Trophoblast cell (in vitro differentiated cells and primary cell): ENCODE data around the gene CCNY.

Experiments used
- DNase-seq, 2 donors: peaks; one replicate each; pipeline ENCODE4 v3.0.0-alpha.2; 2016
- H2AFZ ChIP-seq: 2 replicates; pipeline ENCODE4 v1.6.1; 2013; ENCODE audit warnings: low read length, moderate library complexity, mild to moderate bottlenecking; ENCODE audit not compliant: insufficient read depth, poor library complexity
- H2AK5ac ChIP-seq: 2 replicates; pipeline ENCODE4 v1.6.1; 2013; ENCODE audit warnings: mild to moderate bottlenecking, low read length
- H2BK120ac ChIP-seq: 2 replicates; pipeline ENCODE4 v1.6.1; 2013; ENCODE audit warnings: low read length, mild to moderate bottlenecking, moderate library complexity; ENCODE audit not compliant: insufficient read depth, poor library complexity
- H2BK12ac ChIP-seq: 2 replicates; pipeline ENCODE4 v1.6.1; 2013; ENCODE audit warnings: mild to moderate bottlenecking, low read length, moderate library complexity
- H2BK5ac ChIP-seq: 2 replicates; pipeline ENCODE4 v1.6.1; 2013; ENCODE audit warnings: low read length, low read depth, moderate library complexity, mild to moderate bottlenecking; ENCODE audit not compliant: poor library complexity
- H3K14ac ChIP-seq: 2 replicates; pipeline ENCODE4 v1.6.1; 2013; ENCODE audit warnings: mild to moderate bottlenecking, low read length
- H3K18ac ChIP-seq: 2 replicates; pipeline ENCODE4 v1.6.1; 2013; ENCODE audit warnings: mild to moderate bottlenecking, low read length
- H3K23ac ChIP-seq: 2 replicates; pipeline ENCODE4 v1.6.1; 2013; ENCODE audit warnings: low read length
- H3K27ac ChIP-seq: 2 replicates; pipeline ENCODE4 v1.5.1; 2013; ENCODE audit warnings: low read depth, mild to moderate bottlenecking, inconsistent platforms, low read length, moderate library complexity
- H3K27me3 ChIP-seq: 2 replicates; pipeline ENCODE4 v1.6.1; 2013; ENCODE audit warnings: inconsistent platforms, mild to moderate bottlenecking, low read length, moderate library complexity; ENCODE audit not compliant: insufficient read depth
- H3K36me3 ChIP-seq, 2 experiments: 1 replicate in 1 of 2; 2 replicates in 1 of 2; pipeline ENCODE4 v1.6.1; 2013; ENCODE audit warnings: low read length in 2 of 2, mild to moderate bottlenecking in 2 of 2, moderate library complexity in 1 of 2; ENCODE audit not compliant: insufficient read depth in 2 of 2, control insufficient read depth in 1 of 2
- H3K4ac ChIP-seq: 2 replicates; pipeline ENCODE4 v1.6.1; 2013; ENCODE audit warnings: low read depth, mild to moderate bottlenecking, low read length, moderate library complexity
- H3K4me1 ChIP-seq, 2 experiments: 1 replicate in 1 of 2; 2 replicates in 1 of 2; pipeline ENCODE4 v1.6.1; 2013; ENCODE audit warnings: low read length in 2 of 2, mild to moderate bottlenecking in 2 of 2, moderate library complexity in 1 of 2; ENCODE audit not compliant: insufficient read depth in 2 of 2, control insufficient read depth in 1 of 2
- H3K4me2 ChIP-seq: 2 replicates; pipeline ENCODE4 v1.6.1; 2013; ENCODE audit warnings: inconsistent platforms, mild to moderate bottlenecking, low read length, moderate library complexity
- H3K4me3 ChIP-seq: 2 replicates; pipeline ENCODE4 v1.5.1; 2013; ENCODE audit warnings: mild to moderate bottlenecking, low read depth, low read length, inconsistent platforms
- H3K79me1 ChIP-seq: one replicate; pipeline ENCODE4 v1.6.1; 2013; ENCODE audit warnings: low read length
- H3K79me2 ChIP-seq: 2 replicates; pipeline ENCODE4 v1.6.1; 2013; ENCODE audit warnings: low read length, mild to moderate bottlenecking; ENCODE audit not compliant: control insufficient read depth, insufficient read depth, poor library complexity
- H3K9ac ChIP-seq: 2 replicates; pipeline ENCODE4 v1.6.1; 2013; ENCODE audit warnings: mild to moderate bottlenecking, low read length
- H3K9me3 ChIP-seq: 2 replicates; pipeline ENCODE4 v1.6.1; 2013; ENCODE audit warnings: low read depth, mild to moderate bottlenecking, control low read depth, inconsistent platforms, low read length; ENCODE audit not compliant: insufficient read depth
- H4K12ac ChIP-seq: 2 replicates; pipeline ENCODE4 v1.6.1; 2013; ENCODE audit warnings: low read depth, mild to moderate bottlenecking, low read length, moderate library complexity
- H4K8ac ChIP-seq: 2 replicates; pipeline ENCODE4 v1.6.1; 2013; ENCODE audit warnings: low read depth, mild to moderate bottlenecking, low read length, moderate library complexity
- H4K91ac ChIP-seq: one replicate; pipeline ENCODE4 v1.6.1; 2013; ENCODE audit warnings: low read depth, mild to moderate bottlenecking, low read length, moderate library complexity
- WGBS: extraction: QIAGEN DNeasy Blood & Tissue Kit; methylation state at CpG from one replicate; pipeline ENCODE4 v1.1.7; 2013; ENCODE audit warnings: missing lambda C conversion rate; ENCODE audit not compliant: insufficient read length, insufficient coverage; ENCODE audit errors: extremely low coverage; 5-methylcytosine and 5-hydroxymethylcytosine counted together

The CCNY gene

GRCh38 chr10:35577926-35578617, 241.8 kb downstream of the CCNY start:
- DNase-seq = no peak

GRCh38 chr10:35578618-35578956, 242.3 kb downstream of the CCNY start:
- H4K8ac ChIP-seq = no peak overlapping the region
- peaks cover 6% of the 10 kb centered on the region in 2 experiments for H3K4me1 ChIP-seq
- H3K79me1 ChIP-seq = no peaks in the 10 kb centered on the region
- no peak overlapping the region for H3K18ac ChIP-seq
- DNase-seq = no peak
- H3K4ac ChIP-seq = no peak overlapping the region
- H3K14ac ChIP-seq = no peak overlapping the region
- H2BK12ac ChIP-seq = no peak overlapping the region
- no peaks in the 10 kb centered on the region for H3K27me3 ChIP-seq
- no peak overlapping the region for H2AK5ac ChIP-seq
- WGBS = no CpG with 5 or more reads among the region's 4 CpGs
- H3K36me3 ChIP-seq = peaks cover 3 to 5% of the 10 kb centered on the region in 2 experiments
- no peak overlapping the region for H2BK5ac ChIP-seq
- no peak overlapping the region for H4K12ac ChIP-seq
- no peak overlapping the region for H3K9ac ChIP-seq
- H4K91ac ChIP-seq = no peak overlapping the region
- H3K79me2 ChIP-seq = no peaks in the 10 kb centered on the region
- no peak overlapping the region for H3K4me2 ChIP-seq
- no peak overlapping the region for H2BK120ac ChIP-seq
- H3K23ac ChIP-seq = no peak overlapping the region
- H3K9me3 ChIP-seq = peaks cover 1% of the 10 kb centered on the region
- H3K27ac ChIP-seq = no peak overlapping the region
- H2AFZ ChIP-seq = no peak overlapping the region
- no peak overlapping the region for H3K4me3 ChIP-seq

More at GRCh38 chr10:35577926-35578617, 241.8 kb downstream of the CCNY start:
- Histone ChIP-seq H3K9ac (no peak overlapping the region), H4K12ac (no peak overlapping the region), H2BK5ac (no peak overlapping the region), H3K4me1 (peaks cover 6% of the 10 kb centered on the region in 2 experiments), H3K79me1 (no peaks in the 10 kb centered on the region), H3K18ac (no peak overlapping the region), H4K8ac (no peak overlapping the region), H3K4ac (no peak overlapping the region), H3K14ac (no peak overlapping the region), H3K36me3 (peaks cover 3 to 5% of the 10 kb centered on the region in 2 experiments), H2BK12ac (no peak overlapping the region), H2AK5ac (no peak overlapping the region), H3K27ac (no peak overlapping the region), H2BK120ac (no peak overlapping the region), H3K27me3 (no peaks in the 10 kb centered on the region), H3K79me2 (no peaks in the 10 kb centered on the region), H3K23ac (no peak overlapping the region), H4K91ac (no peak overlapping the region), H3K4me3 (no peak overlapping the region), H3K9me3 (peaks cover 1% of the 10 kb centered on the region), H3K4me2 (no peak overlapping the region), H2AFZ (no peak overlapping the region)
- no CpG with 5 or more reads among the region's 7 CpGs for WGBS

- no peak overlapping the region for H2BK12ac ChIP-seq
- no CpG with 5 or more reads among the region's 3 CpGs for WGBS
Observed at GRCh38 chr10:35579116-35579515, 242.8 kb downstream of the CCNY start.

GRCh38 chr10:35579726-35580422, 243.6 kb downstream of the CCNY start:
- H4K8ac ChIP-seq = no peak overlapping the region
- H3K23ac ChIP-seq = no peak overlapping the region
- no CpG with 5 or more reads among the region's 12 CpGs for WGBS
- H3K36me3 ChIP-seq = peaks cover under 1 to 3% of the 10 kb centered on the region in 2 experiments
- no peak overlapping the region for H4K12ac ChIP-seq
- H3K79me1 ChIP-seq = no peaks in the 10 kb centered on the region
- no peak overlapping the region for H3K27ac ChIP-seq
- H3K18ac ChIP-seq = no peak overlapping the region
- no peak overlapping the region for H3K14ac ChIP-seq
- H3K9me3 ChIP-seq = peaks cover 1% of the 10 kb centered on the region
- no peak overlapping the region for H2BK120ac ChIP-seq
- no peak overlapping the region for H4K91ac ChIP-seq
- no peaks in the 10 kb centered on the region for H3K27me3 ChIP-seq
- peaks cover under 1% of the 10 kb centered on the region in 2 experiments for H3K4me1 ChIP-seq
- H2AK5ac ChIP-seq = no peak overlapping the region
- no peak overlapping the region for H3K9ac ChIP-seq
- no peak overlapping the region for H3K4ac ChIP-seq
- H2AFZ ChIP-seq = no peak overlapping the region
- H3K4me3 ChIP-seq = no peak overlapping the region
- no peak for DNase-seq
- H2BK5ac ChIP-seq = no peak overlapping the region
- no peak overlapping the region for H2BK12ac ChIP-seq
- no peak overlapping the region for H3K4me2 ChIP-seq
- no peaks in the 10 kb centered on the region for H3K79me2 ChIP-seq

More at GRCh38 chr10:35579116-35579515, 242.8 kb downstream of the CCNY start:
- Histone ChIP-seq H3K27ac (no peak overlapping the region), H3K4me3 (no peak overlapping the region), H4K8ac (no peak overlapping the region), H3K4ac (no peak overlapping the region), H3K27me3 (no peaks in the 10 kb centered on the region), H3K79me1 (no peaks in the 10 kb centered on the region), H3K79me2 (no peaks in the 10 kb centered on the region), H4K91ac (no peak overlapping the region), H2AFZ (no peak overlapping the region), H3K4me1 (peaks cover 6% of the 10 kb centered on the region in 2 experiments), H3K36me3 (peaks cover 3 to 5% of the 10 kb centered on the region in 2 experiments), H3K23ac (no peak overlapping the region), H2BK120ac (no peak overlapping the region), H3K18ac (no peak overlapping the region), H4K12ac (no peak overlapping the region), H3K9me3 (peaks cover 1% of the 10 kb centered on the region), H2BK5ac (no peak overlapping the region), H3K4me2 (no peak overlapping the region), H2AK5ac (no peak overlapping the region), H3K9ac (no peak overlapping the region), H3K14ac (no peak overlapping the region)
- DNase-seq = no peak
